GM19193 (cell line): ENCODE results near the gene AGMO.

Experiments used
- POLR2A ChIP-seq: IDR thresholded peaks from 4 replicates; pipeline ENCODE4 v1.6.1; 2011; ENCODE audit not compliant: insufficient read depth, insufficient read length; ENCODE audit errors: extremely low read depth

The AGMO gene

GRCh38 chr7:15403751-15404150 lies 158.1 kb downstream of the AGMO start:
- no peak for TF ChIP-seq POLR2A

- no peak for TF ChIP-seq POLR2A
These were observed 158.5 kb downstream of the AGMO start for GRCh38 chr7:15403315-15403714.

GRCh38 chr7:15402436-15403136 lies 159.2 kb downstream of the AGMO start:
- no peak for TF ChIP-seq POLR2A

GRCh38 chr7:15400440-15400839 lies 161.4 kb downstream of the AGMO start:
- no peak for TF ChIP-seq POLR2A

GRCh38 chr7:15399441-15399840 lies 162.4 kb downstream of the AGMO start:
- no peak for TF ChIP-seq POLR2A

GRCh38 chr7:15397922-15398760 lies 163.7 kb downstream of the AGMO start:
- TF ChIP-seq POLR2A = no peak

- TF ChIP-seq POLR2A = no peak
These were observed 164.7 kb downstream of the AGMO start for GRCh38 chr7:15397159-15397550.

GRCh38 chr7:15396210-15397158 lies 165.3 kb downstream of the AGMO start:
- TF ChIP-seq POLR2A = no peak

GRCh38 chr7:15389073-15389472 lies 172.7 kb downstream of the AGMO start:
- TF ChIP-seq POLR2A = no peak

GRCh38 chr7:15378494-15379145 lies 183.2 kb downstream of the AGMO start:
- no peak for TF ChIP-seq POLR2A

- no peak for TF ChIP-seq POLR2A
These were observed 185.2 kb downstream of the AGMO start for GRCh38 chr7:15376600-15376999.

GRCh38 chr7:15370441-15370840 lies 191.4 kb downstream of the AGMO start:
- TF ChIP-seq POLR2A = no peak

GRCh38 chr7:15368653-15369052 lies 193.2 kb downstream of the AGMO start:
- TF ChIP-seq POLR2A = no peak

GRCh38 chr7:15367897-15368296 lies 193.9 kb downstream of the AGMO start:
- no peak for TF ChIP-seq POLR2A
